ENCODE results near the gene CADM2.
"Not testable (repeated sequence)": the region's sequence is repeated elsewhere in the genome, so short reads cannot be mapped to it uniquely, and the experiment has no call there.

CADM2 gene

GRCh38 chr3:85482213-85482490 is 523.4 kb downstream of the CADM2 start:
- Mint-ChIP-seq H3K27ac (no peak overlapping the region), H3K4me3 (no peak overlapping the region), H3K27me3 (no peaks in the 10 kb centered on the region), H3K4me1 (ENCODE audit: low read depth) (no peaks in the 10 kb centered on the region), H3K36me3 (ENCODE audit: low read depth) (no peaks in the 10 kb centered on the region), H3K9me3 (peaks cover 4% of the 10 kb centered on the region)
- intact Hi-C loops (cut with micrococcal nuclease) = no loop called here

DNA sequence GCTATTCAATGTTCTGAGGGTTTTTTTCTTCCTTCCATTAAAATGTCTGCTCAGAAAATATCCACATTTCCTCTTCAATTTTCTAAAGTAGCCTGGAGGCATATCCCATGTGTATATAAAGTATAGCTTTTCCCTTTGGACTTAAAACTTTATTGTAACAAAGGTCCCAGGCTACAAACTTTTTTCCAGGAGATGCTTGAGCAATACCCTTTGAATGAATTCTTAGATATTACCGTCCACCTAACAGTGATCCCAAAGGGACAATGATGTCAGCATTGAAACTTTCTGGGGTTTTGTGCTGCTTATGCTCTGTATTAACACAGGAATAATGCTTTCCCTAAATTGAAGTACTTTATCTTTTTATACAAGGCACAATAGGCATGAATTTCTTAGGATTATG is 525.2 kb downstream of the CADM2 start:
- Mint-ChIP-seq H3K9me3 (peaks cover 9% of the 10 kb centered on the region), H3K27ac (no peak overlapping the region), H3K36me3 (ENCODE audit: low read depth) (no peaks in the 10 kb centered on the region), H3K4me3 (no peak overlapping the region), H3K4me1 (ENCODE audit: low read depth) (no peaks in the 10 kb centered on the region), H3K27me3 (no peaks in the 10 kb centered on the region)
- intact Hi-C loops (cut with micrococcal nuclease) = no loop called here

DNA sequence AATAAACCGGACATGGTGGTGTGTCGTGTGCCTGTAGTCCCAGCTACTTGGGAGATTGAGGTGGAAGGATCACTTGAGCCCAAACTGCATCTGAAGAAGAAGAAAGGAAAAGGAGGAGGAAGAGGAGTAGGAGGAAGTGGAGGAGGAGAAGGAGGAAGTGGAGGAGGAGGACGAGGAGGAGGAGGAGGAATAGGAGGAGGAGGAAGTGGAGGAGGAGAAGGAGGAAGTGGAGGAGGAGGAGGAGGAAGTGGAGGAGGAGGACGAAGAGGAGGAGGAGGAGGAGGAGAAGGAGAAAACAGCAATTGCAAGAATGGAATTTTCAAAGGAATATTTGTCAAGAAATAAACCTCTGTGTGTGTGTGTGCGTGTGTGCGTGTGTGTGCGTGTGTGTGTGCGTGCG is 528.6 kb downstream of the CADM2 start:
- H3K36me3 Mint-ChIP-seq (ENCODE audit: low read depth) = no peaks in the 10 kb centered on the region
- no peaks in the 10 kb centered on the region for H3K27me3 Mint-ChIP-seq
- peaks cover 9% of the 10 kb centered on the region for H3K9me3 Mint-ChIP-seq
- intact Hi-C loops (cut with micrococcal nuclease) = no loop called here
- no peaks in the 10 kb centered on the region for H3K4me1 Mint-ChIP-seq (ENCODE audit: low read depth)
- H3K4me3 Mint-ChIP-seq = no peak overlapping the region
- H3K27ac Mint-ChIP-seq = no peak overlapping the region

- Mint-ChIP-seq H3K9me3 (no peaks in the 10 kb centered on the region), H3K27me3 (no peaks in the 10 kb centered on the region), H3K4me1 (ENCODE audit: low read depth) (no peaks in the 10 kb centered on the region), H3K27ac (no peak overlapping the region), H3K4me3 (no peak overlapping the region), H3K36me3 (ENCODE audit: low read depth) (no peaks in the 10 kb centered on the region)
- intact Hi-C loops (cut with micrococcal nuclease) = no loop called here
These were observed 536.8 kb downstream of the CADM2 start for GRCh38 chr3:85495602-85496001.

GRCh38 chr3:85498177-85498576 is 539.4 kb downstream of the CADM2 start:
- Mint-ChIP-seq H3K27me3 (no peaks in the 10 kb centered on the region), H3K36me3 (ENCODE audit: low read depth) (no peaks in the 10 kb centered on the region), H3K9me3 (no peaks in the 10 kb centered on the region), H3K27ac (no peak overlapping the region), H3K4me3 (no peak overlapping the region), H3K4me1 (ENCODE audit: low read depth) (no peaks in the 10 kb centered on the region)
- intact Hi-C loops (cut with micrococcal nuclease) = no loop called here

- no peaks in the 10 kb centered on the region for H3K36me3 Mint-ChIP-seq (ENCODE audit: low read depth)
- H3K27ac Mint-ChIP-seq = no peak overlapping the region
- H3K4me1 Mint-ChIP-seq (ENCODE audit: low read depth) = no peaks in the 10 kb centered on the region
- no peaks in the 10 kb centered on the region for H3K27me3 Mint-ChIP-seq
- no peaks in the 10 kb centered on the region for H3K9me3 Mint-ChIP-seq
- H3K4me3 Mint-ChIP-seq = no peak overlapping the region
- intact Hi-C loops (cut with micrococcal nuclease) = no loop called here
These were observed 543.5 kb downstream of the CADM2 start for GRCh38 chr3:85502148-85502875.

GRCh38 chr3:85504129-85504784 is 545.5 kb downstream of the CADM2 start:
- H3K9me3 Mint-ChIP-seq; H3K4me3 Mint-ChIP-seq; H3K36me3 Mint-ChIP-seq (ENCODE audit: low read depth); H3K27me3 Mint-ChIP-seq; H3K4me1 Mint-ChIP-seq (ENCODE audit: low read depth); H3K27ac Mint-ChIP-seq; intact Hi-C loops (cut with micrococcal nuclease): not testable (repeated sequence)

DNA sequence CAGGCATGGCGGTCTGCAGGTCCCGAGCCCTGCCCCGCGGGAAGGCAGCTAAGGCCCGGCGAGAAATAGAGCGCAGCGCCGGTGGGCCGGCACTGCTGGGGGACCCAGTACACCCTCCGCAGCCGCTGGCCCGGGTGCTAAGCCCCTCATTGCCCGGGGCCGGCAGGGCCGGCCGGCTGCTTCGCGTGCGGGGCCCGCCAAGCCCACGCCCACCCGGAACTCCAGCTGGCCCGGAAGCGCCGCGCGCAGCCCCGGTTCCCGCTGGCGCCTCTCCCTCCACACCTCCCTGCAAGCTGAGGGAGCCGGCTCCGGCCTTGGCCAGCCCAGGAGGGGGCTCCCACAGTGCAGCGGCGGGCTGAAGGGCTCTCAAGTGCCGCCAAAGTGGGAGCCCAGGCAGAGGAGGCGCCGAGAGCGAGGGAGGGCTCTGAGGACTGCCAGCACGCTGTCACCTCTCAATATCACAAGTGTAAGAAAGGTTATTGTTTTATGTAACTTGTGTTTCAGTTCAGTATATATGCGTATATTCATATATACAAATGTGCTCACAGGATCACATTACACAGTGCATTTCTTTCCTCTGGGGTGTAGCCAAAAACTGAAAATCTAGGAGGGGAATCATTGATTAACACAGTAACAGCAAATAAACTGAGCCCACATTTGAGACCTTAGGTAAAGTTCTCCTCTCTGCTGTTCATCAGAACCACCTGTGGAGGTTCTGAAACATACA is 546.2 kb downstream of the CADM2 start:
- H3K27me3 Mint-ChIP-seq; H3K4me3 Mint-ChIP-seq; intact Hi-C loops (cut with micrococcal nuclease); H3K36me3 Mint-ChIP-seq (ENCODE audit: low read depth); H3K9me3 Mint-ChIP-seq; H3K27ac Mint-ChIP-seq; H3K4me1 Mint-ChIP-seq (ENCODE audit: low read depth): not testable (repeated sequence)

DNA sequence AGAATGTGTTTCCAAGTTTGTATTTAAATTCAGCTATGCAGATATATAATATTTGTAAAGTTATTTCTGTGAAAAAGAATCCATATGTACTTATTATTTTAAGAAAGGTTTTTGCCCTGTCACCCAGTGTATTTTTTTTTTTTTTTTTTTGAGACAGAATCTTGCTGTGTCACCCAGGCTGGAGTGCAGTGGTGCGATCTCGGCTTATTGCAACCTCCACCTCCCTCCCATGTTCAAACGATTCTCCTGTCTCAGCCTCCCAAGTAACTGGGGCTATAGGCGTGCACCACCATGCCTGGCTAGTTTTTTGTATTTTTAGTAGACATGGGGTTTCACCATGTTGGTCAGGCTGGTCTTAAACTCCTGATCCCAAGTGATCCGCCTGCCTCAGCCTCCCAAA is 548.3 kb downstream of the CADM2 start:
- H3K27me3 Mint-ChIP-seq; H3K36me3 Mint-ChIP-seq (ENCODE audit: low read depth); H3K4me1 Mint-ChIP-seq (ENCODE audit: low read depth); H3K27ac Mint-ChIP-seq; intact Hi-C loops (cut with micrococcal nuclease); H3K4me3 Mint-ChIP-seq; H3K9me3 Mint-ChIP-seq: not testable (repeated sequence)

DNA sequence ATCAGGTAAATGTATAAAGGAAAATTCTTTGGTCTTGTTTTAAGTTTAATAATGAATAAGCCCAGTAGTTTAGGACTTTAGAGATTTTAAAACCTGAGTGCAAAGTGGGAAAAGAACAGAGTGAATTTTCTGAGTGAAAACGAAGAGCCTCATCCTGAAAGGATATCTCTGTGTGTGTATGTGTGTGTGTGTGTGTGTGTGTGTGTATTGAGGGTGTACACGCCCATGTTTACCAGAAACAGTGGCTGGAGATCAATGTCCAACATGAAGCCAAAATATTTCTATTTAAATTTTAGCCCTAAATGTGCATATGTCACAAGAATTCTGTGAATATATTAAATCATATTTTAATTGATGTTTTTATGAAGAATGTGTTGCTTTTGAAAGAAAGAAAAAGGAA is 549.9 kb downstream of the CADM2 start:
- H3K4me3 Mint-ChIP-seq = no peak overlapping the region
- H3K27me3 Mint-ChIP-seq = no peaks in the 10 kb centered on the region
- intact Hi-C loops (cut with micrococcal nuclease) = no loop called here
- H3K27ac Mint-ChIP-seq = no peak overlapping the region
- H3K36me3 Mint-ChIP-seq (ENCODE audit: low read depth) = no peaks in the 10 kb centered on the region
- H3K9me3 Mint-ChIP-seq = no peaks in the 10 kb centered on the region
- no peaks in the 10 kb centered on the region for H3K4me1 Mint-ChIP-seq (ENCODE audit: low read depth)

DNA sequence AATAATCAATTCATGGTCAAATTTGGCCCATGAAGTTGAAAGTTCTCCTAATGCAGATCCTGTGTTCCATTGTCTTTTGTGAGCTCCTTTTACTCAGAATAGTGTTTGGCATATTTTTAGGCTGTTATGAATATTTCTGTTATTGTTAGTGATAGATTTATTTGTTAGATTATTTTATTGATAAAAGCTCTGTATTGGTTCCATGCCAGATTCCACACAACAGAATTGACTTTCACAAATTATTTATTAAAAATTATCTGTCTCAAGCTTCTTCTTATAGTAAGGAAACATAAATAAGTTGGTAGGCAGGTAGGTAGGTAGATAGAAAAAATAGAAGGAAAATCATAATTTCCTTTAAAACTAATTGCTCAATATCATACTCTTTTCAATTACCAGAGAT is 557.4 kb downstream of the CADM2 start:
- Mint-ChIP-seq H3K4me3 (no peak overlapping the region), H3K9me3 (no peaks in the 10 kb centered on the region), H3K4me1 (ENCODE audit: low read depth) (no peaks in the 10 kb centered on the region), H3K36me3 (ENCODE audit: low read depth) (no peaks in the 10 kb centered on the region), H3K27me3 (no peaks in the 10 kb centered on the region), H3K27ac (no peak overlapping the region)
- intact Hi-C loops (cut with micrococcal nuclease) = no loop called here

DNA sequence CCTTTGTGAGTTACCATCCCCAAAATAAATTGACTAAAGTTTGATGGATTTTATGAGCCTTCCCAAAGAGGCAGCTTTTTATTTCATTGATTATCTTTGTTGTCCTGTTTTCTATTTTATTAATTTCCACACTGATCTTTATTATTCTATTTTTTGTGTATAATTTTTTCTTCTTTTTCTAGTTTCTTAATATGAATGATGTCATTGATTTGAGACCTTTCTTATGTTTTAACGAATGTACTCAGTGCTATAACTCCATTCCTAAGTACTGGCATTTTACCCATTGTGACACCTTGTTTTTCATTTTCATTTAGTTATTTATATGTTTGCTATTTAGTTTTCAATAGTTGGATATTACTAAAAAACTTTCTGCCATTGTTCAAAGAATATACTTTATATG is 565.3 kb downstream of the CADM2 start:
- Mint-ChIP-seq H3K9me3 (no peaks in the 10 kb centered on the region), H3K4me3 (no peak overlapping the region), H3K4me1 (ENCODE audit: low read depth) (no peaks in the 10 kb centered on the region), H3K36me3 (ENCODE audit: low read depth) (no peaks in the 10 kb centered on the region), H3K27me3 (no peaks in the 10 kb centered on the region), H3K27ac (no peak overlapping the region)
- intact Hi-C loops (cut with micrococcal nuclease) = no loop called here

DNA sequence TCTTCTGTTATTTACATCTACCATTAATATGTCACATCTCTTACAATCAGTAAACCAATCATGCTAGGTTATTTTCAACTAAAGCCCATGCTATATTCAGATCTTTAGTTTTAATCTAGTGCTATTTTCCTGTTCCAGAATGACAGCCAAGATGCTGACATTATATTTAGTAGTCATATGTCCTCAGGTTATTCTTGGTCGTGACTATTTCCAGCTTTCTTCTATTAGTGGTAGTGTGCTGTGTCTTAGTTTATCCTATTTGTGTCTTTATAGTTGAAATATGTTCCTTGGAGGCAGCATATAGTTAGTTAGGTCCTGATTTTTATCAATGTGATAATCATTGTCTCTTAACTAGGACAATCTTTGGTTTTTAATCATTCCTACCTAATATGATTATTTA is 566.5 kb downstream of the CADM2 start:
- Mint-ChIP-seq H3K4me3 (no peak overlapping the region), H3K27ac (no peak overlapping the region), H3K36me3 (ENCODE audit: low read depth) (no peaks in the 10 kb centered on the region), H3K9me3 (no peaks in the 10 kb centered on the region), H3K27me3 (no peaks in the 10 kb centered on the region), H3K4me1 (ENCODE audit: low read depth) (no peaks in the 10 kb centered on the region)
- intact Hi-C loops (cut with micrococcal nuclease) = no loop called here

GRCh38 chr3:85533586-85533985 is 574.8 kb downstream of the CADM2 start:
- H3K27ac Mint-ChIP-seq = no peak overlapping the region
- peaks cover 7% of the 10 kb centered on the region for H3K4me1 Mint-ChIP-seq (ENCODE audit: low read depth)
- intact Hi-C loops (cut with micrococcal nuclease) = no loop called here
- peaks cover 9% of the 10 kb centered on the region for H3K9me3 Mint-ChIP-seq
- H3K4me3 Mint-ChIP-seq = no peak overlapping the region
- H3K27me3 Mint-ChIP-seq = no peaks in the 10 kb centered on the region
- H3K36me3 Mint-ChIP-seq (ENCODE audit: low read depth) = no peaks in the 10 kb centered on the region

GRCh38 chr3:85535517-85535916 is 576.7 kb downstream of the CADM2 start:
- no peaks in the 10 kb centered on the region for H3K27me3 Mint-ChIP-seq
- no peak overlapping the region for H3K27ac Mint-ChIP-seq
- H3K4me3 Mint-ChIP-seq = no peak overlapping the region
- peaks cover 9% of the 10 kb centered on the region for H3K9me3 Mint-ChIP-seq
- intact Hi-C loops (cut with micrococcal nuclease) = no loop called here
- no peaks in the 10 kb centered on the region for H3K36me3 Mint-ChIP-seq (ENCODE audit: low read depth)
- H3K4me1 Mint-ChIP-seq (ENCODE audit: low read depth) = peaks cover 7% of the 10 kb centered on the region

Data from dendritic cell treated with granulocyte-macrophage colony-stimulating factor and Interleukin-4, amounts not matched to agents 40 ng/mL and 50 ng/mL, for 4 days (primary cell).